ENCODE data around the gene VDAC1.
"Not testable (repeated sequence)": the region's sequence is repeated elsewhere in the genome, so short reads cannot be mapped to it uniquely, and the experiment has no call there.

VDAC1 gene

GRCh38 chr5:133941456-133942196, 63.1 kb downstream of the VDAC1 start:
- DNase-seq (ENCODE audit: low read depth in 2 of 2), result no peak

DNA sequence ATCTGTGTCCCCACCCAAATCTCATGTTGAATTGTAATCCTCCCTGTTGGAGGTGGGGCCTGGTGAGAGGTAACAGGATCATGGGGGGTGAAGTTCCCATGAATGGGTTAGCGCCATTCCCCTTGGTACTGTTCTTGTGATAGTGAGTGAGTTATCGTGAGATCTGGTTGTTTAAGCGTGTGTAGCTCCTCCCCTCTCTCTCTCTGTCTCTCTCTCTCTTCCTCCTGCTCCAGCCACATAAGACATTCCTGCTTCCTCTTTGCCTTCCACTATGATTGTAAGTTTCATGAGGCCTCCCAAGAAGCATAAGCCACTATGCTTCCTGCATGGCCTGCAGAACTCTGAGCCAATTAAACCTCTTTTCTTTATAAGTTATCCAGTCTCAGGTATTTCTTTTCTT, 65.1 kb downstream of the VDAC1 start:
- no peak for DNase-seq (ENCODE audit: low read depth in 2 of 2)

GRCh38 chr5:133938929-133939328, 65.8 kb downstream of the VDAC1 start:
- no peak for DNase-seq (ENCODE audit: low read depth in 2 of 2)

- no peak for DNase-seq (ENCODE audit: low read depth in 2 of 2)
Measured at GRCh38 chr5:133938039-133938821, 66.5 kb downstream of the VDAC1 start.

GRCh38 chr5:133937628-133938027, 67.1 kb downstream of the VDAC1 start:
- not testable (repeated sequence) for DNase-seq (ENCODE audit: low read depth in 2 of 2)

GRCh38 chr5:133936651-133937015, 68.1 kb downstream of the VDAC1 start:
- no peak for DNase-seq (ENCODE audit: low read depth in 2 of 2)

DNA sequence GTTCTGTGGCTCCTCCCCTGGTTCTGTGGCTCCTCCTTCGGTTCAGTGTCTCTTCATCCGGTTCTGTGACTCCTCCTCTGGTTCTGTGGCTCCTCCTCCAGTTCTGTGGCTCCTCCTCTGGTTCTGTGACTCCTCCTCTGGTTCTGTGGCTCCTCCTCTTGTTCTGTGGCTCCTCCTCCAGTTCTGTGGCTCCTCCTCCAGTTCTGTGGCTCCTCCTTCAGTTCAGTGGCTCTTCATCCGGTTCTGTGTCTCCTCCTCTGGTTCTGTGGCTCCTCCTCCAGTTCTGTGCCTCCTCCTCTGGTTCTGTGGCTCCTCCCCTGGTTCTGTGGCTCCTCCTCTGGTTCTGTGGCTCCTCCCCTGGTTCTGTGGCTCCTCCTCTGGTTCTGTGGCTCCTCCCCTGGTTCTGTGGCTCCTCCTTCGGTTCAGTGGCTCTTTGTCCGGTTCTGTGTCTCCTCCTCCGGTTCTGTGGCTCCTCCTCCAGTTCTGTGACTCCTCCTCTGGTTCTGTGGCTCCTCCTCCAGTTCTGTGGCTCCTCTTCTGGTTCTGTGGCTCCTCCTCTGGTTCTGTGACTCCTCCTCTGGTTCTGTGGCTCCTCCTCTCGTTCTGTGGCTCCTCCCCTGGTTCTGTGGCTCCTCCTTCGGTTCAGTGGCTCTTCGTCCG, 68.7 kb downstream of the VDAC1 start:
- DNase-seq (ENCODE audit: low read depth in 2 of 2), result not testable (repeated sequence)

DNA sequence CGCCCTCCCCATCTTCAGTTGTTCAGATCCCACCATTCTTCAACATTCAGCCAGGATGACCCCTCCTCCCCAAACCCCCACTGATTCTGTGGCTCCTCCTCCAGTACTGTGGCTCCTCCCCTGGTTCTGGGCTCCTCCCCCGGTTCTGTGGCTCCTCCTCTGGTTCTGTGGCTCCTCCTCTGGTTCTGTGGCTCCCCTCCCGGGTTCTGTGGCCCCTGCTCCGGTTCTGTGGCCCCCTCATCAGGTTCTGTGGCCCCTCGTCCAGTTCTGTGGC, 69.2 kb downstream of the VDAC1 start:
- no peak for DNase-seq (ENCODE audit: low read depth in 2 of 2)

DNA sequence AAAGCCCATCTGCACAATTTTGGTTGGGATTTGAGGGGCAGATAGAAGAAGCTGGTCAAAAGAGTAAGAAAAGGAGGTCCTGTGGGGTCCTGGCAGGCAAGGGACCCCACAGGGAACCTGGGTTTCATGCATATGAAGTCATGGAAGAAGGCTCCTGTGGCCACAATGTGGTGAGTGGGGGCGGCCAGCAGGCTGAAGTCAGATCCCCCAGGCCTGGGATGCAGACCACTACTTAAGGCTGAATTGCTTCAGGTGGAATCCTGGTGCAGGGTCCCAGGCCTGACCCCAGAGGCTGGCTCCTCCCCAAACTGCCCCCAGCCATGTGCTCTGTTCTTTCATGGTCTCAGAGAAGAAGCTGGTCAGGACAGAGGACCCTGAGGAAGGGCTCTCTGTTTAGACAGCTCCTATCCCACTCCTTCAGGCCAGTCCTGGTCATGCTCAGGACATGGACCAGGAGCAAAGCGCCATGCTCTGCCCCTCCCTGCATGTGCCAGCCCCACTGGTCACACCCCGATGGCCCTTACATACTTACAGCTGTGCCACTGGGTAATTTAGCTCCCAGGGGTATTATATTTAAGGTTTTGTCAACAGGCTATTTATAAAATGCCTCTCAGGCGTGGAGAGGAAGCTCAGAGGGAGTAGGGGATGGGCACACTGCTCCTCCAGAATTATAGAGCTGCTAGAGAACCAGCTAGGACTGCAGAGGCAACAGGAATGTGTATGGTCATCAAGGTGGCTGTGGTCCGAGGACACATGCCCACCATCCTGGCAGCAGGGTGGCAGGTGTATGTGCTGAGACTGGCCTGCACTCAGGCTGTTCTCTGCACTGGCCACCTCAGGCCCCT, 69.7 kb downstream of the VDAC1 start:
- no peak for DNase-seq (ENCODE audit: low read depth in 2 of 2)

DNA sequence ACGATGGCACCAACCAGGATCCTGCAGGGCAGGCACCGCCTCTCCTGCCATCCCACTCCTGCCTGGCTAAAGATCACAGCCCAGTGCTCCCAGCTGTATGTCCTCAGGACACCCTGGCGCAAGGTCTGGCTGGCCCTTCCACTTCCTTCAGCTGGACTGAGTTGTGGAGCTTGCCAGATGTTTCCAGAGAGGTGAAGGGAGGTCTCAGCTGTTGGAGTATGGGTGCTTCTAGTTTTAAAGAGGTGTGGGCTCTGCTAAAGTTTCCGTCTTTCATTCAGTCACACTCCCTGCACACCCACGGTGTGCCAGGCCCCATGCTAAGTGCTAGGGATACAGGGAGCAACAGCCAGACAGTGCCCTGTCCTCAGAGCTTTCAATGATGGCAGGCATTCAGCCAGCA, 70.5 kb downstream of the VDAC1 start:
- DNase-seq (ENCODE audit: low read depth in 2 of 2), result no peak

DNA sequence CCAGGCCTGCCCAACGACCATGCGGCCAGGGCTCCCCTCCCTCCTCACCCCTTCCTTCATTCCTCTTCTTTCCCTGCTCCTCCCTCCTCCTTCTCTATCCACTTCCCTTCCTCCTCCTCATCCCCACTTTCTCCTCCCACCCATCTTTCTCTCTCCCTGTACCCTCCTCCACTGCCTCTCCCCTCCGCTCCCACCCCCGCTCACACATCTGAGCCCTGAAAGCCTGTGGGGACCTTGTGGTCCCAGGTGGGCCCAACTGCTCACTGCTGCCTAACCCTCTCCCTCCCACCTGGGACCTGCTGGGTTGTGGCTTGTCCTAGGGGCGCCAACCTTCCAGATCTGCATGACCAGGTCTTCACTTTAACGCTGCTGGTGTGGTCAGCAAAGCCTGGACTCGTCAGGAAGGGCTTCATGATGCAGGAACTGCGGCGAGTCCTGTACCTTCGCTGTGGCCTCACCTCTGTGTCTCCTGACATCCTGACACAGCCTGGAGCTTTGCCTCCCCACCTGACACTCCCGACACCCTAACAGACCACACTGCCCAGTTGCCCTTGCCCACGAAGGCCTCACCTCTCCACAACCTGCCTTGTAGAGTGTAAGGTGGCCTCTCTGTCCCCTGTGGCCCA, 71.0 kb downstream of the VDAC1 start:
- DNase-seq (ENCODE audit: low read depth in 2 of 2), result no peak

DNA sequence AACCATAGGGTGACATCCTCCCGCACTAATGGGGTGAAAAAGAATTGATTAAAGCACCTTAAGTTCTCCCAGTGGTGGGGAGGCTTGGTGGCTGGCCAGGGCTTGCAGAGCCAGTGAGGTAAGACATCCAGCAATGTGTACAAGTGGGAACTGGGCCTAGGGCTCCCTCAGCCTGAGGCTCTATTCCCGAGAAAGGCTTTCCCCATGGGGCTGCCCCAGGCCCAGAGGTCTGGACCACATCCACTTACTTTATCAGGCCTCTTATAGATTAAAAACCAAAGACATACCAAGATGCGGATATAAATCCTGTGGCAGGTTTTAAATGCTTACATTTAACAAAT, 71.6 kb downstream of the VDAC1 start:
- no peak for DNase-seq (ENCODE audit: low read depth in 2 of 2)

DNA sequence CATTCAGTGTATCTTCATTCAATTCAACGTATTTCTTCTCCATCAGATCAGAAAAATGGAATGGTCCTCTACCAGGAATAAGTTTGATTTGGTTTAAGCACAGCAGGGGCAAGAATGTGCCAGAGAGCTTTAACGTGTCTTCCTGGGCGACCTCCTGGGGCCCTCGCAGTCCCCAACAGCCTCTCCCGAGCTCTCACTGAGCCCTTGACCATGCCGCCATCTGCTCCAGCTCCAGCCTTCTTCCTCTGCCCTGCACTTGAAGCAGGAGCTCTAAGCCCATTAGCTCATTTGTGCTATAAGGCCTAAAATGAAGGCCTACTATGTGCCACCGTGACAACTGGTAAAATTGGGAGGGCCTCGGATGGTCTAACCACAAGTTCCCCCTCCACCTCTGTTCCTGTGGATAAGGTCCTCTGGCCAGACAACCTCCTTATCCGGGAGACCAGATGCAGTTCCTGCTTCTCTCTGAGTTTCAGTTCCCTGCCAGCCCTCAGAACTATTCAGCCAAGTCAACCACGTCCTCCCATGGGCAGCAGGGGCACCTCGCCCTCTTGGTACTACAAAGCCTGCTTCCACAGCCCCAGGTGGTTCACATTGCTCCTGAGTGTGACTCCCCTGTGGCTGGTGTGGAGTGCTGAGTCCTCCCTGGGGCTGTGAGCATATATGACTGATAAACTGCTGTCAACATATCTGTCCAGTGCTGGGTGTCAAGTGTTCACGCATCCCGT, 72.2 kb downstream of the VDAC1 start:
- DNase-seq (ENCODE audit: low read depth in 2 of 2), result no peak

DNA sequence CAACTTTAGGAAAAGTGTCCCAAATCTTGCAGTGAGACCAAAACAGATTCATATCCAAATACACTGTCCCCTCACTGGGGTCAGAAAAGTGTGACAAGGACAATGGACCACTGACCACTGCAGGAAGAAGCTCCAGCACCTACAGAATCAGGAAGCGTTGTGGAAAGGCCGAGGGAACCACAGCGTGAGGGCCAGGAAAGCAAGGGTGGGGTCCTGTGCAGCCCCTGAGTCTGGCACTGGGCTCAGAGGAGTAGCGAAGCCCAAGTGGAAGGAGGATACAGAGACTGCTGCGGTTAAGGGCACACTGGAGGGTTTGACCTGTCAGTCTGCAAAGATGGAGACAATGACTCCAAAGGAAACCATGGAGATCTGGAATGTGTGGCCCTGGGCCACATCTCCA, 73.2 kb downstream of the VDAC1 start:
- no peak for DNase-seq (ENCODE audit: low read depth in 2 of 2)

GRCh38 chr5:133930813-133931090, 74.0 kb downstream of the VDAC1 start:
- DNase-seq (ENCODE audit: low read depth in 2 of 2), result no peak

DNA sequence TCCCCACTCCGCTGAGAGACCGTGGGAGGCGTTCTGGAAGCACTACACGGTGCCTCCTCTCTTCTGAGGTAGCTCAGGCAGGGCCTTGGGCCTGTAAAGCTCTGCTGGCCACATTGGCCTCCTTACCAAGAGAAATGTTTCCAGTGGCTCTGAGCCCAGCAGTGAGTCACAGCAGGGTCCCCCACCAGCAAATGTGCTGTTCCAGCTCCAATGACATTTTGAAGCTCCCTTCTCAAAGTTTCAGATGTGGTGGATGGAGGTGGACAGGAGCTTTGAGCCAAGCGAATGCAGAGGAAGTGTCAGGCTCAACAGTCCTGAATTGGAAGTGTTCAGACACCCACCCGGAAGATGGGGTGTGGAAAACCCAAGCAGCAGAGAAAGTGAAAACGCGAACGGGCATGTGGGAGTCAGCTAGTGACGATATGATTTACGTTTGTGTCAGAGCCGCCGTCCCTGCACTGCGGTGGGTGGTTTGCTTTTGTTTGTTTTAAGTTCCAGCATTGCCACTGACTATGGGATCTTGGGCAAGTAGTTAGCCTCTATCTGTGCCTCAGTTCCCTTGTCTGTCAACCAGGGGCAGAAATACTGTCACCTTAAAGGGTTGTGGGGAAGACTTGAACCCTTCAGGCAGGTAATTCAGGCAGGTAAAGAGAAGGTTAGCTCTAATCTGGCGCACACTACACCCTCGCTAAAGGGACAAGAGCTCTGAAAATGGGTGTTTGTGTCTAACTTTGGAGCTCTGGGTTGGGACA, 74.5 kb downstream of the VDAC1 start:
- peak in 1 of 2 donors; percentile 45 for DNase-seq (ENCODE audit: low read depth in 2 of 2)

GRCh38 chr5:133928587-133929393, 76.0 kb downstream of the VDAC1 start:
- DNase-seq (ENCODE audit: low read depth in 2 of 2), result no peak

DNA sequence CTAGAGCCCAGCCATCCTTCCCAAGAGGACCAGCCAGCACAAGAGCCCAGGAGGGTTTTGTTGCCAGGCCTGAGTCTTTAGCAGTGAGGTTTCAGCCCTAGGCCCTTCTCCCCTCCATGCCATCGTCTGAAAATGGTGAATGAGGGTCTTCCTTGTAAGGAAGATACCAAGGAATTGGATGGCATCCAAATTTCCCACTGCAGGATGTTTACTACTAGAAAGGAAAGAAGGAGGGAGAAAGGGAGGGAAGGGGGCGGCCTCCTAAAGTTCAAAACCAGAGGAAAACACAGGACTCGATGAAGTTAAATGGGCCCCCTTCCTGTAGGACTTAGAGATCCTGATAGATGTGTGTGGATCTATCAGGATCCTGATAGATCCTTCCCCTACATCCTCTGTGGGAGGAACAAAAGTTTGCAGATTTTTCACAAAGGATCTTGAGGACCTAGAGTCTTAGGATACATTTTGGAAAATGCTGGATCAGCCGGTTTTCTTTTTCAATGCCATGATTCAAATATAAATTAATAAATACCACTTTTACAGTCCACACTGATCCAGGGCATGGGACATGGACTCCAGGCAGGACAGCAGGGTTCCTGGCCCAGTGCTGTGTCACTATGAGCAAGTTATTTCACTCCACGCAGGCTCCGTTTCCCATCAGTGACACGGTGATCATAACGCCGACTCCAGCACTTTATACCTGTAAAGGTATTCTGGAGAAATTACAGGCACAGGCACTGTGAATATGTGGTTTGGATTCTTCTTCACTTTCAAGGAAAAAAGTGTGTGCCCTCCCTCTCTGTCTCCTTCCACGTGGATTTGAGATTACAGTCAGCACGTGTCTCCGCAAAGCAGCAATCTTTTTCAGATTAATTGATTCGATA, 77.2 kb downstream of the VDAC1 start:
- no peak for DNase-seq (ENCODE audit: low read depth in 2 of 2)
